GM23338 (cell line): Measurements from ENCODE around the gene DCST1.

ENCODE experiments used
- EZH2 ChIP-seq: fragments of 200-600 bp; sonication (generic); IDR thresholded peaks from one replicate; pipeline ENCODE4 v1.8.0; 2017; ENCODE audit warnings: antibody characterized with exemption, mild to moderate bottlenecking, low read depth; ENCODE audit not compliant: unreplicated experiment
- EZH2phosphoT487 ChIP-seq: fragments of 200-600 bp; sonication (generic); IDR thresholded peaks from one replicate; pipeline ENCODE4 v1.8.1; 2018; ENCODE audit warnings: antibody characterized with exemption; ENCODE audit not compliant: unreplicated experiment
- JUNB ChIP-seq: IDR thresholded peaks from one replicate; pipeline ENCODE4 v1.6.1; 2016; ENCODE audit warnings: antibody characterized with exemption; ENCODE audit not compliant: unreplicated experiment
- POLR2AphosphoS5 ChIP-seq: IDR thresholded peaks from 2 replicates; pipeline ENCODE4 v1.6.1; 2016; ENCODE audit warnings: antibody characterized with exemption, low read depth
- STAT1 ChIP-seq: IDR thresholded peaks from one replicate; pipeline ENCODE4 v1.6.1; 2016; ENCODE audit warnings: antibody characterized with exemption; ENCODE audit not compliant: unreplicated experiment
- TF ChIP-seq, protein P1 (sequence below), 2 experiments: fragments of 200-600 bp in 1 of 2; sonication (generic) in 1 of 2; conservative IDR thresholded peaks; 2 replicates each; pipeline versions ENCODE4 v1.5.1 to v1.6.1; 2016 to 2017; ENCODE audit warnings: antibody characterized with exemption in 2 of 2, low read depth in 2 of 2, mild to moderate bottlenecking in 2 of 2, moderate library complexity in 1 of 2
- TF ChIP-seq, protein P2 (sequence below): IDR thresholded peaks from one replicate; pipeline ENCODE4 v1.6.1; 2018; ENCODE audit warnings: antibody characterized with exemption; ENCODE audit not compliant: unreplicated experiment

DNA sequence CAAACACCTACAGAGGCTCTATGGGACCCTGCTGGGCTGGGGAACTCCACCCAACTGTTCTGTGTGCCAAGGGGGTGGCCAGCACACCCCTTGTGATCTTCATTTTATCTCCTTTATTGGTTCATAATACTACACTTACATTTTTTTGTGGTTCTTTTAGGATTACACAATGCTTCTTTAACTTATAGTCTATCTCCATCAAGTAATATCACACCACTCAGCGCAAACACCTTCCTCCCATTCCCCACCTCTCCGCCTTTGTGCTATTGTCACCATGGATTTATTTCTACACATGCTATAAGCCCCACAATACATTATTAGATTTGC is 61.0 kb downstream of the DCST1 start:
- TF ChIP-seq, protein P1, sequence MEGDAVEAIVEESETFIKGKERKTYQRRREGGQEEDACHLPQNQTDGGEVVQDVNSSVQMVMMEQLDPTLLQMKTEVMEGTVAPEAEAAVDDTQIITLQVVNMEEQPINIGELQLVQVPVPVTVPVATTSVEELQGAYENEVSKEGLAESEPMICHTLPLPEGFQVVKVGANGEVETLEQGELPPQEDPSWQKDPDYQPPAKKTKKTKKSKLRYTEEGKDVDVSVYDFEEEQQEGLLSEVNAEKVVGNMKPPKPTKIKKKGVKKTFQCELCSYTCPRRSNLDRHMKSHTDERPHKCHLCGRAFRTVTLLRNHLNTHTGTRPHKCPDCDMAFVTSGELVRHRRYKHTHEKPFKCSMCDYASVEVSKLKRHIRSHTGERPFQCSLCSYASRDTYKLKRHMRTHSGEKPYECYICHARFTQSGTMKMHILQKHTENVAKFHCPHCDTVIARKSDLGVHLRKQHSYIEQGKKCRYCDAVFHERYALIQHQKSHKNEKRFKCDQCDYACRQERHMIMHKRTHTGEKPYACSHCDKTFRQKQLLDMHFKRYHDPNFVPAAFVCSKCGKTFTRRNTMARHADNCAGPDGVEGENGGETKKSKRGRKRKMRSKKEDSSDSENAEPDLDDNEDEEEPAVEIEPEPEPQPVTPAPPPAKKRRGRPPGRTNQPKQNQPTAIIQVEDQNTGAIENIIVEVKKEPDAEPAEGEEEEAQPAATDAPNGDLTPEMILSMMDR (conservative IDR thresholded peaks at IDR 0.05; ENCODE audit: low read depth in 2 of 2): no peak
- TF ChIP-seq, protein P2, sequence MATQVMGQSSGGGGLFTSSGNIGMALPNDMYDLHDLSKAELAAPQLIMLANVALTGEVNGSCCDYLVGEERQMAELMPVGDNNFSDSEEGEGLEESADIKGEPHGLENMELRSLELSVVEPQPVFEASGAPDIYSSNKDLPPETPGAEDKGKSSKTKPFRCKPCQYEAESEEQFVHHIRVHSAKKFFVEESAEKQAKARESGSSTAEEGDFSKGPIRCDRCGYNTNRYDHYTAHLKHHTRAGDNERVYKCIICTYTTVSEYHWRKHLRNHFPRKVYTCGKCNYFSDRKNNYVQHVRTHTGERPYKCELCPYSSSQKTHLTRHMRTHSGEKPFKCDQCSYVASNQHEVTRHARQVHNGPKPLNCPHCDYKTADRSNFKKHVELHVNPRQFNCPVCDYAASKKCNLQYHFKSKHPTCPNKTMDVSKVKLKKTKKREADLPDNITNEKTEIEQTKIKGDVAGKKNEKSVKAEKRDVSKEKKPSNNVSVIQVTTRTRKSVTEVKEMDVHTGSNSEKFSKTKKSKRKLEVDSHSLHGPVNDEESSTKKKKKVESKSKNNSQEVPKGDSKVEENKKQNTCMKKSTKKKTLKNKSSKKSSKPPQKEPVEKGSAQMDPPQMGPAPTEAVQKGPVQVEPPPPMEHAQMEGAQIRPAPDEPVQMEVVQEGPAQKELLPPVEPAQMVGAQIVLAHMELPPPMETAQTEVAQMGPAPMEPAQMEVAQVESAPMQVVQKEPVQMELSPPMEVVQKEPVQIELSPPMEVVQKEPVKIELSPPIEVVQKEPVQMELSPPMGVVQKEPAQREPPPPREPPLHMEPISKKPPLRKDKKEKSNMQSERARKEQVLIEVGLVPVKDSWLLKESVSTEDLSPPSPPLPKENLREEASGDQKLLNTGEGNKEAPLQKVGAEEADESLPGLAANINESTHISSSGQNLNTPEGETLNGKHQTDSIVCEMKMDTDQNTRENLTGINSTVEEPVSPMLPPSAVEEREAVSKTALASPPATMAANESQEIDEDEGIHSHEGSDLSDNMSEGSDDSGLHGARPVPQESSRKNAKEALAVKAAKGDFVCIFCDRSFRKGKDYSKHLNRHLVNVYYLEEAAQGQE: no peak
- TF ChIP-seq EZH2phosphoT487: no peak
- no peak for TF ChIP-seq EZH2
- no peak for TF ChIP-seq POLR2AphosphoS5
- no peak for TF ChIP-seq STAT1
- TF ChIP-seq JUNB: no peak
